GM12874 (cell line): ENCODE measurements around the gene PDCD7.

ENCODE experiments used
- CTCF ChIP-seq: IDR thresholded peaks from 2 replicates; pipeline ENCODE4 v1.5.1; 2011; ENCODE audit warnings: low read depth, mild to moderate bottlenecking, control low read depth, low read length, moderate library complexity; ENCODE audit not compliant: insufficient read depth

PDCD7 gene

GRCh38 chr15:65091946-65092770 lies 41.5 kb downstream of the PDCD7 start:
- no peak for TF ChIP-seq CTCF

GRCh38 chr15:65089206-65089824 lies 44.3 kb downstream of the PDCD7 start:
- no peak for TF ChIP-seq CTCF

- TF ChIP-seq CTCF, result no peak
These were observed 45.0 kb downstream of the PDCD7 start for GRCh38 chr15:65088643-65089021.

GRCh38 chr15:65087873-65088642 lies 45.5 kb downstream of the PDCD7 start:
- TF ChIP-seq CTCF, result no peak

- TF ChIP-seq CTCF, result no peak
These were observed 46.2 kb downstream of the PDCD7 start for GRCh38 chr15:65087411-65087810.

- no peak for TF ChIP-seq CTCF
These were observed 46.9 kb downstream of the PDCD7 start for GRCh38 chr15:65086680-65087111.

GRCh38 chr15:65085990-65086679 lies 47.5 kb downstream of the PDCD7 start:
- peak; percentile 56; the same call in 1 of the 2 replicates for TF ChIP-seq CTCF
